Activated effector memory CD4-positive, alpha-beta T cell treated with anti-CD3 and anti-CD28 coated beads, Interleukin-2, amount 50 U/mL, for 16 hours (primary cell): ENCODE measurements around the gene KRT15.

ENCODE experiments used
- DNase-seq: peaks from one replicate; pipeline ENCODE4 v3.0.0-alpha.2; 2020

The KRT15 gene

GRCh38 chr17:41523787-41524186 lies 5.1 kb upstream of the KRT15 start:
- no peak for DNase-seq

GRCh38 chr17:41523225-41523593 lies 4.5 kb upstream of the KRT15 start:
- DNase-seq = no peak

GRCh38 chr17:41522301-41523224 lies 3.9 kb upstream of the KRT15 start:
- DNase-seq = no peak

GRCh38 chr17:41521574-41522261 lies 3.0 kb upstream of the KRT15 start:
- DNase-seq = no peak

GRCh38 chr17:41520821-41521521 lies 2.3 kb upstream of the KRT15 start:
- no peak for DNase-seq

- no peak for DNase-seq
These were observed 973 bp upstream of the KRT15 start for GRCh38 chr17:41519501-41520224.

- DNase-seq = no peak
These were observed 659 bp downstream of the KRT15 start for GRCh38 chr17:41518031-41518430.

- no peak for DNase-seq
These were observed 1.8 kb downstream of the KRT15 start for GRCh38 chr17:41516830-41517283.

- no peak for DNase-seq
These were observed 2.4 kb downstream of the KRT15 start for GRCh38 chr17:41516147-41516829.

- DNase-seq = no peak
These were observed 5.5 kb downstream of the KRT15 start for GRCh38 chr17:41513168-41513547.

GRCh38 chr17:41512546-41513167 lies 6.0 kb downstream of the KRT15 start:
- no peak for DNase-seq

- DNase-seq = no peak
These were observed 7.0 kb downstream of the KRT15 start for GRCh38 chr17:41511716-41512115.

- no peak for DNase-seq
These were observed 7.6 kb downstream of the KRT15 start for GRCh38 chr17:41511116-41511515.

GRCh38 chr17:41510251-41511065 lies 8.2 kb downstream of the KRT15 start:
- DNase-seq = no peak

GRCh38 chr17:41507315-41507880 lies 11.3 kb downstream of the KRT15 start:
- no peak for DNase-seq

GRCh38 chr17:41505809-41506767 lies 12.6 kb downstream of the KRT15 start:
- no peak for DNase-seq

GRCh38 chr17:41505007-41505808 lies 13.5 kb downstream of the KRT15 start, which contains the start of gene KRT13:
Gene KRT13, minus strand, starts transcription at chr17:41505612. Its CDS starts 62 bp downstream, at chr17:41505550.
- DNase-seq = no peak
